ENCODE results near the gene CNTROB. TPM values are rescaled to one million over a fixed set of nuclear protein-coding genes. Genes with fewer than 3 reads are reported as not detected.

CNTROB gene
- total and polyA plus RNA-seq, 2 of the 4 experiments (the other 2 are of a cell fraction) = 12.7 to 26.4 TPM

GRCh38 chr17:7909089-7909488 is 22.9 kb upstream of the CNTROB start:
- H3K27me3 ChIP-seq (ENCODE audit: control insufficient read depth, insufficient read depth, low read length) = no peaks in the 10 kb centered on the region
- DNase-seq (no peak), ATAC-seq (ENCODE audit: low read depth) (no peak)
- no peak overlapping the region for H3K27ac ChIP-seq (ENCODE audit: insufficient read depth, low read length)
- no peak overlapping the region for H3K14ac ChIP-seq (replicated peaks; ENCODE audit: low read depth, low read length)
- ChIA-PET POLR2A (ENCODE audit: unreplicated experiment) (no interaction called here), CTCF (no interaction called here)
- no peaks in the 10 kb centered on the region for H3K9me3 ChIP-seq (ENCODE audit: control insufficient read depth, insufficient read depth, low read length)
- no peak for TF ChIP-seq RFX5 (IDR thresholded peaks at IDR 0.05; ENCODE audit: low read depth, low read length)
- no peak for TF ChIP-seq ELK1 (IDR thresholded peaks at IDR 0.05; ENCODE audit: borderline replicate concordance, low read depth, low read length)
- no peak for TF ChIP-seq RCOR1 (IDR thresholded peaks at IDR 0.05; ENCODE audit: insufficient replicate concordance, low read length)
- no peak for TF ChIP-seq CTCF (conservative IDR thresholded peaks at IDR 0.05; ENCODE audit: low read depth, low read length)
- no peak for TF ChIP-seq CHD1 (IDR thresholded peaks at IDR 0.05; ENCODE audit: low read depth, low read length)
- no peak for TF ChIP-seq POLR2A (IDR thresholded peaks at IDR 0.05; ENCODE audit: low read depth, low read length)
- TF ChIP-seq MXI1 (IDR thresholded peaks at IDR 0.05; ENCODE audit: borderline replicate concordance, low read depth, low read length) = no peak
- TF ChIP-seq FOS (IDR thresholded peaks at IDR 0.05; ENCODE audit: low read depth, low read length) = no peak
- TF ChIP-seq RAD21 (IDR thresholded peaks at IDR 0.05; ENCODE audit: low read length) = no peak
- no peak for TF ChIP-seq MAZ (IDR thresholded peaks at IDR 0.05; ENCODE audit: borderline replicate concordance, low read depth, low read length)
- no peak for TF ChIP-seq BHLHE40 (IDR thresholded peaks at IDR 0.05; ENCODE audit: low read depth, low read length)
- no peak for TF ChIP-seq MAFK (IDR thresholded peaks at IDR 0.05; ENCODE audit: low read depth, low read length)
- no peak for TF ChIP-seq NFE2L2 (IDR thresholded peaks at IDR 0.05; ENCODE audit: low read depth, low read length)
- no peak for TF ChIP-seq USF2 (IDR thresholded peaks at IDR 0.05; ENCODE audit: low read depth, low read length)
- TF ChIP-seq SMC3 (IDR thresholded peaks at IDR 0.05; ENCODE audit: low read depth, low read length) = no peak
- no peak for TF ChIP-seq CEBPB (IDR thresholded peaks at IDR 0.05; ENCODE audit: low read depth, low read length)
- no peak overlapping the region for H2BK15ac ChIP-seq (ENCODE audit: low read depth, low read length)
- no peak overlapping the region for H3K9ac ChIP-seq (ENCODE audit: low read depth, low read length)
- no peak overlapping the region for H3K23ac ChIP-seq (ENCODE audit: low read depth, low read length)
- H3K9me1 ChIP-seq (ENCODE audit: insufficient read depth, low read length) = no peaks in the 10 kb centered on the region
- H3K79me1 ChIP-seq (ENCODE audit: low read depth in 1 of 2, low read length in 2 of 2) = no peaks in the 10 kb centered on the region; a peak in 1 of 4 replicates
- no peak overlapping the region for H2BK120ac ChIP-seq (ENCODE audit: low read depth, low read length)
- WGBS, 2 experiments (ENCODE audit: extremely low coverage in 2 of 2, insufficient read length in 1 of 2) = 97% methylated on average over 26 of the region's 29 CpGs; no CpG with 5 or more reads in 1 of the 2 experiments
- H3K4me3 ChIP-seq (ENCODE audit: insufficient read depth, low read depth, low read length) = no peak overlapping the region
- BruUV-seq (replicated peaks) = no TSS peak
- dilution Hi-C loops (cut with HindIII; ENCODE audit: low sequenced_read_pairs, unreplicated experiment) = no loop called here
- no peak overlapping the region for H2AFZ ChIP-seq (replicated peaks; ENCODE audit: low read length, poor library complexity)
- no peak overlapping the region for H4K8ac ChIP-seq (ENCODE audit: low read depth in 2 of 2, low read length in 2 of 2)
- H4K20me1 ChIP-seq (ENCODE audit: insufficient read depth, low read length) = peaks cover 2% of the 10 kb centered on the region; the same call in 1 of the 2 replicates
- H2AK5ac ChIP-seq (ENCODE audit: low read depth, low read length) = no peak overlapping the region
- H3K18ac ChIP-seq (ENCODE audit: low read depth, low read length) = no peak overlapping the region
- no peak overlapping the region for H2BK5ac ChIP-seq (ENCODE audit: low read depth, low read length, poor library complexity, severe bottlenecking)
- no peak overlapping the region for H2AK9ac ChIP-seq (replicated peaks; ENCODE audit: low read depth, low read length, poor library complexity)
- intact Hi-C loops (cut with micrococcal nuclease) = no loop called here
- H4K5ac ChIP-seq (ENCODE audit: low read depth, low read length) = no peak overlapping the region
- no peaks in the 10 kb centered on the region for H3K4me1 ChIP-seq (ENCODE audit: control insufficient read depth, insufficient read depth, low read length)
- in situ Hi-C loops (cut with MboI; ENCODE audit: low sequenced_read_pairs) = no loop called here
- H3K56ac ChIP-seq (ENCODE audit: extremely low read depth, insufficient read depth, low read length) = no peak overlapping the region
- H3K36me3 ChIP-seq (ENCODE audit: control insufficient read depth, insufficient read depth, low read length) = peaks cover 77% of the 10 kb centered on the region
- H2BK20ac ChIP-seq (ENCODE audit: low read depth, low read length) = no peak overlapping the region
- no peak overlapping the region for H4K91ac ChIP-seq (ENCODE audit: insufficient read depth, low read depth, low read length)
- no peak overlapping the region for H3K4me2 ChIP-seq (ENCODE audit: low read depth, low read length)
- H3K4ac ChIP-seq (ENCODE audit: low read depth, low read length) = no peak overlapping the region
